Limb (tissue), 2 donors: Measurements from ENCODE around the gene IKZF3.
A peak's percentile ranks its signal among the peaks of the same experiment; 100 is the strongest.
"Not testable (repeated sequence)": the region's sequence is repeated elsewhere in the genome, so short reads cannot be mapped to it uniquely, and the experiment has no call there.

Source experiments
- DNase-seq, 2 donors: peaks; one replicate each; pipeline ENCODE4 v3.0.0-alpha.2; 2016; ENCODE audit errors: extremely low spot score in 2 of 2

The IKZF3 gene

GRCh38 chr17:39756380-39757079 lies 107.6 kb downstream of the IKZF3 start:
- no peak for DNase-seq

- no peak for DNase-seq
These were observed 108.3 kb downstream of the IKZF3 start for GRCh38 chr17:39755554-39756379.

GRCh38 chr17:39754958-39755553 lies 109.1 kb downstream of the IKZF3 start:
- DNase-seq: no peak

- peak; percentile 69 to 93 for DNase-seq
These were observed 109.8 kb downstream of the IKZF3 start for GRCh38 chr17:39754161-39754957.

- no peak for DNase-seq
These were observed 110.5 kb downstream of the IKZF3 start for GRCh38 chr17:39753514-39754160.

GRCh38 chr17:39752241-39752881 lies 111.8 kb downstream of the IKZF3 start:
- DNase-seq: no peak

- DNase-seq: no peak
These were observed 112.5 kb downstream of the IKZF3 start for GRCh38 chr17:39751637-39752036.

GRCh38 chr17:39751016-39751543 lies 113.0 kb downstream of the IKZF3 start:
- no peak for DNase-seq

- DNase-seq: no peak
These were observed 113.7 kb downstream of the IKZF3 start for GRCh38 chr17:39750131-39751015.

- DNase-seq: not testable (repeated sequence)
These were observed 115.6 kb downstream of the IKZF3 start for GRCh38 chr17:39748444-39749034.

GRCh38 chr17:39747745-39748144 lies 116.4 kb downstream of the IKZF3 start:
- no peak for DNase-seq

GRCh38 chr17:39746145-39746461 lies 118.0 kb downstream of the IKZF3 start:
- no peak for DNase-seq

- no peak for DNase-seq
These were observed 118.6 kb downstream of the IKZF3 start for GRCh38 chr17:39745335-39746144.

- no peak for DNase-seq
These were observed 119.3 kb downstream of the IKZF3 start for GRCh38 chr17:39744836-39745215.

- DNase-seq: no peak
These were observed 119.9 kb downstream of the IKZF3 start for GRCh38 chr17:39744075-39744835.

GRCh38 chr17:39742856-39743436 lies 121.2 kb downstream of the IKZF3 start:
- DNase-seq: no peak
